ENCODE data around the gene CANT1.
A peak's percentile ranks its signal among the peaks of the same experiment; 100 is the strongest.

The CANT1 gene

DNA sequence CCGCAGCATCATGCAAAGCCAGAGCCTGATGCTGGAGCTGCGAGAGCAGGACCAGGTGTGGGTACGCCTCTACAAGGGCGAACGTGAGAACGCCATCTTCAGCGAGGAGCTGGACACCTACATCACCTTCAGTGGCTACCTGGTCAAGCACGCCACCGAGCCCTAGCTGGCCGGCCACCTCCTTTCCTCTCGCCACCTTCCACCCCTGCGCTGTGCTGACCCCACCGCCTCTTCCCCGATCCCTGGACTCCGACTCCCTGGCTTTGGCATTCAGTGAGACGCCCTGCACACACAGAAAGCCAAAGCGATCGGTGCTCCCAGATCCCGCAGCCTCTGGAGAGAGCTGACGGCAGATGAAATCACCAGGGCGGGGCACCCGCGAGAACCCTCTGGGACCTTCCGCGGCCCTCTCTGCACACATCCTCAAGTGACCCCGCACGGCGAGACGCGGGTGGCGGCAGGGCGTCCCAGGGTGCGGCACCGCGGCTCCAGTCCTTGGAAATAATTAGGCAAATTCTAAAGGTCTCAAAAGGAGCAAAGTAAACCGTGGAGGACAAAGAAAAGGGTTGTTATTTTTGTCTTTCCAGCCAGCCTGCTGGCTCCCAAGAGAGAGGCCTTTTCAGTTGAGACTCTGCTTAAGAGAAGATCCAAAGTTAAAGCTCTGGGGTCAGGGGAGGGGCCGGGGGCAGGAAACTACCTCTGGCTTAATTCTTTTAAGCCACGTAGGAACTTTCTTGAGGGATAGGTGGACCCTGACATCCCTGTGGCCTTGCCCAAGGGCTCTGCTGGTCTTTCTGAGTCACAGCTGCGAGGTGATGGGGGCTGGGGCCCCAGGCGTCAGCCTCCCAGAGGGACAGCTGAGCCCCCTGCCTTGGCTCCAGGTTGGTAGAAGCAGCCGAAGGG lies 38.6 kb upstream of the CANT1 start:
- peaks cover 23% of the 10 kb centered on the region for H3K27me3 Mint-ChIP-seq (ENCODE audit: low read depth, poor library complexity)
- peaks cover 29% of the 10 kb centered on the region for H3K4me1 Mint-ChIP-seq
- no peaks in the 10 kb centered on the region for H3K36me3 Mint-ChIP-seq (ENCODE audit: low read depth)
- DNase-seq, result no peak
- H3K27ac Mint-ChIP-seq, result no peak overlapping the region
- H3K4me3 Mint-ChIP-seq, result no peak overlapping the region
- peaks cover 20% of the 10 kb centered on the region for H3K9me3 Mint-ChIP-seq
- TF ChIP-seq, protein P1, sequence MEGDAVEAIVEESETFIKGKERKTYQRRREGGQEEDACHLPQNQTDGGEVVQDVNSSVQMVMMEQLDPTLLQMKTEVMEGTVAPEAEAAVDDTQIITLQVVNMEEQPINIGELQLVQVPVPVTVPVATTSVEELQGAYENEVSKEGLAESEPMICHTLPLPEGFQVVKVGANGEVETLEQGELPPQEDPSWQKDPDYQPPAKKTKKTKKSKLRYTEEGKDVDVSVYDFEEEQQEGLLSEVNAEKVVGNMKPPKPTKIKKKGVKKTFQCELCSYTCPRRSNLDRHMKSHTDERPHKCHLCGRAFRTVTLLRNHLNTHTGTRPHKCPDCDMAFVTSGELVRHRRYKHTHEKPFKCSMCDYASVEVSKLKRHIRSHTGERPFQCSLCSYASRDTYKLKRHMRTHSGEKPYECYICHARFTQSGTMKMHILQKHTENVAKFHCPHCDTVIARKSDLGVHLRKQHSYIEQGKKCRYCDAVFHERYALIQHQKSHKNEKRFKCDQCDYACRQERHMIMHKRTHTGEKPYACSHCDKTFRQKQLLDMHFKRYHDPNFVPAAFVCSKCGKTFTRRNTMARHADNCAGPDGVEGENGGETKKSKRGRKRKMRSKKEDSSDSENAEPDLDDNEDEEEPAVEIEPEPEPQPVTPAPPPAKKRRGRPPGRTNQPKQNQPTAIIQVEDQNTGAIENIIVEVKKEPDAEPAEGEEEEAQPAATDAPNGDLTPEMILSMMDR (IDR thresholded peaks at IDR 0.05), result no peak

GRCh38 chr17:79047291-79047920 lies 37.8 kb upstream of the CANT1 start:
- no peaks in the 10 kb centered on the region for H3K36me3 Mint-ChIP-seq (ENCODE audit: low read depth)
- no peak for DNase-seq
- H3K4me3 Mint-ChIP-seq, result no peak overlapping the region
- H3K4me1 Mint-ChIP-seq, result peaks cover 32% of the 10 kb centered on the region
- H3K27ac Mint-ChIP-seq, result no peak overlapping the region
- TF ChIP-seq, protein P1 (IDR thresholded peaks at IDR 0.05), result no peak
- H3K27me3 Mint-ChIP-seq (ENCODE audit: low read depth, poor library complexity), result peaks cover 23% of the 10 kb centered on the region
- H3K9me3 Mint-ChIP-seq, result peaks cover 12% of the 10 kb centered on the region

GRCh38 chr17:79046916-79047280 lies 37.3 kb upstream of the CANT1 start:
- H3K9me3 Mint-ChIP-seq, result peaks cover 7% of the 10 kb centered on the region
- H3K36me3 Mint-ChIP-seq (ENCODE audit: low read depth), result no peaks in the 10 kb centered on the region
- H3K4me3 Mint-ChIP-seq, result no peak overlapping the region
- TF ChIP-seq, protein P1 (IDR thresholded peaks at IDR 0.05), result no peak
- no peak overlapping the region for H3K27ac Mint-ChIP-seq
- DNase-seq, result no peak
- H3K27me3 Mint-ChIP-seq (ENCODE audit: low read depth, poor library complexity), result peaks cover 23% of the 10 kb centered on the region
- peaks cover 32% of the 10 kb centered on the region for H3K4me1 Mint-ChIP-seq

DNA sequence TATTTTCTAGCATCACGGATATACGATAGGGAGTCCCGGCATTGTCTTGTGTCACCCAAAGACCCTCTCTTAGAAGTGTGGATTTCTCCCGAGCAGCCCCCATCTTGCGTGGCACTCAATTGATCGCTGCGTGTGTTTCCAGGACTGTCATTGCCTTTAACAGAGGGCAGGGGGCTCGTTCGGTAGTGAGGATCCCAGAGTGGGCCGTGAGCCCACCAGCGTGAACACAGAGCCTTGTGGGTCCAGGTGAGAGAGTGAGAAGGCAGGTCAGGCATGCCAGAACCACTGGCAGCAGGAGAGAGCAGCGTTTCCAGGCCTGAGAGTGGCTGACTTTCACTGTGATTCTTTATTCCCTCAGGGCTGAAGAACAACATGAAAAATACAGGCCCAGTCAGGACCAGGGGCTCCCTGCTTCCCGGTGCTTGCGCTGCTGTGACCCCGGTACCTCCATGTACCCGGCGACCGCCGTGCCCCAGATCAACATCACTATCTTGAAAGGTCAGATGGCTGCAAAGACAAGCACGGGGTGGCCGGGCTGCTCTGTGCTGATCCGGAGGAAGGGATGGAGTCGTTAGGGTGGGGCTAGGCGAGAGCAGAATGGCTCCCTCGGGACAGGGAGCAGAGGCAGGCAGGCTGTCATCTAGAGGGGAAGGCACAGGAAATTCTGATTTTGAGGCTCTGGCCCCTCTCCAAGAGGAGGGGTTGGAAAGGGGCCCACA lies 36.8 kb upstream of the CANT1 start:
- peaks cover 32% of the 10 kb centered on the region for H3K4me1 Mint-ChIP-seq
- TF ChIP-seq, protein P1 (IDR thresholded peaks at IDR 0.05), result no peak
- peaks cover 23% of the 10 kb centered on the region for H3K27me3 Mint-ChIP-seq (ENCODE audit: low read depth, poor library complexity)
- DNase-seq, result no peak
- H3K9me3 Mint-ChIP-seq, result peaks cover 3% of the 10 kb centered on the region
- no peaks in the 10 kb centered on the region for H3K36me3 Mint-ChIP-seq (ENCODE audit: low read depth)
- H3K27ac Mint-ChIP-seq, result peak overlapping the region; percentile 30
- peak overlapping the region; percentile 8 for H3K4me3 Mint-ChIP-seq

GRCh38 chr17:79045842-79046196 lies 36.3 kb upstream of the CANT1 start:
- peaks cover 22% of the 10 kb centered on the region for H3K27me3 Mint-ChIP-seq (ENCODE audit: low read depth, poor library complexity)
- peak; percentile 86 for DNase-seq
- H3K9me3 Mint-ChIP-seq, result no peaks in the 10 kb centered on the region
- peak overlapping the region; percentile 30 for H3K27ac Mint-ChIP-seq
- TF ChIP-seq, protein P1 (IDR thresholded peaks at IDR 0.05), result peak; percentile 95
- H3K4me3 Mint-ChIP-seq, result no peak overlapping the region
- no peaks in the 10 kb centered on the region for H3K36me3 Mint-ChIP-seq (ENCODE audit: low read depth)
- peaks cover 32% of the 10 kb centered on the region for H3K4me1 Mint-ChIP-seq

Measured in nephron progenitor cell (in vitro differentiated cells).